HepG2 (cell line): Measurements from ENCODE around the gene GRIFIN.

Source experiments
- AKNA ChIP-seq: sonication (generic); formaldehyde crosslinking; IDR thresholded peaks from 2 replicates; pipeline ENCODE4 v1.4.0; 2020; ENCODE audit warnings: missing genetic modification reagents, borderline replicate concordance
- CTCF ChIP-seq: sonication (generic); formaldehyde crosslinking; IDR thresholded peaks from 2 replicates; pipeline ENCODE4 v1.5.0; 2020; ENCODE audit warnings: mild to moderate bottlenecking, missing genetic modification reagents, moderate library complexity
- HDAC1 ChIP-seq: sonication (generic); formaldehyde crosslinking; IDR thresholded peaks from 2 replicates; pipeline ENCODE4 v1.5.1; 2020; ENCODE audit warnings: mild to moderate bottlenecking, missing genetic modification reagents
- IRF9 ChIP-seq: sonication (generic); formaldehyde crosslinking; IDR thresholded peaks from 2 replicates; pipeline ENCODE4 v1.8.0; 2022; ENCODE audit warnings: missing genetic modification reagents, mild to moderate bottlenecking, borderline replicate concordance
- NR2F6 ChIP-seq, 2 experiments: IDR thresholded peaks; 2 replicates each; pipeline ENCODE4 v1.6.1; 2016; ENCODE audit warnings: antibody characterized with exemption in 1 of 2, mild to moderate bottlenecking in 1 of 2
- RAD21 ChIP-seq: fragments of 450-650 bp; formaldehyde crosslinking; IDR thresholded peaks from 2 replicates; pipeline ENCODE4 v1.5.0; 2020; ENCODE audit warnings: mild to moderate bottlenecking
- SMARCE1 ChIP-seq: fragments of 450-650 bp; IDR thresholded peaks from 2 replicates; pipeline ENCODE4 v1.6.1; 2017; ENCODE audit warnings: borderline replicate concordance
- SP1 ChIP-seq, 2 experiments: fragments of 450-650 bp in 1 of 2; sonication (generic) in 1 of 2; formaldehyde crosslinking in 1 of 2; IDR thresholded peaks; 2 replicates each; pipeline versions ENCODE4 v1.4.0 to v1.6.1; 2016 to 2020; ENCODE audit warnings: missing genetic modification reagents in 1 of 2
- TFE3 ChIP-seq: IDR thresholded peaks from 2 replicates; pipeline ENCODE4 v1.6.1; 2016
- USF2 ChIP-seq, 2 experiments: sonication (generic) in 1 of 2; formaldehyde crosslinking in 1 of 2; IDR thresholded peaks; 2 replicates each; pipeline versions ENCODE4 v1.5.1 to v1.6.1; 2011 to 2020; ENCODE audit warnings: borderline replicate concordance in 1 of 2, low read depth in 1 of 2, low read length in 1 of 2, mild to moderate bottlenecking in 1 of 2, missing genetic modification reagents in 1 of 2, moderate library complexity in 1 of 2
- ZBTB7A ChIP-seq: sonication (generic); formaldehyde crosslinking; IDR thresholded peaks from 2 replicates; pipeline ENCODE4 v1.8.0; 2022; ENCODE audit warnings: mild to moderate bottlenecking, missing genetic modification reagents
- ZNF589 ChIP-seq: sonication (generic); formaldehyde crosslinking; conservative IDR thresholded peaks from 2 replicates; pipeline ENCODE4 v1.8.0; 2022; ENCODE audit warnings: mild to moderate bottlenecking, moderate library complexity, missing genetic modification reagents
- ZNF878 ChIP-seq: sonication (generic); formaldehyde crosslinking; IDR thresholded peaks from 2 replicates; pipeline ENCODE4 v1.8.1; 2023; ENCODE audit warnings: mild to moderate bottlenecking, missing genetic modification reagents, moderate library complexity
- TF ChIP-seq, protein P1 (sequence below), 2 experiments: fragments of 450-650 bp in 1 of 2; sonication (generic) in 1 of 2; formaldehyde crosslinking; IDR thresholded peaks; 2 replicates each; pipeline versions ENCODE4 v1.5.0 to v1.8.0; 2020 to 2022; ENCODE audit warnings: mild to moderate bottlenecking in 1 of 2, missing genetic modification reagents in 1 of 2

DNA sequence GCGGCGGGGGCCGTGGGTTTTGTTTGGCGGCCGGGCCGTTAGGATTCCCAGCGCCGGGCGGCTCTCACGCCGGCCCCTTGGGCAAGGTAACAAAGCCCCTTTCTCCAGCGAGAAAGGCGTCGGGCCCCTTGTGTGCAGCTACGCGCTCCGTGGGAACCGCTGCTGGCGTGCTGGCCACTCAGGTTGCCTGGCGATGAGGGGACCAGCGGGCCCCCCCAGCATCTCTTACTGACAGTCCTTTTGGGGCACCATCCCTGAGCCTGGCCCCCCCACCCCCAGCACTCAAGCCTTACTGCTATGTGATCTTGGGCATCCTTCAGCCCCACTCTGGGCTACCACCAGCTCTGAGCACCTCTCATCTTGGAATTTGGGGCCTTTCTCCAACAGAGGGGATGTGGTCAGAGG is 45.1 kb upstream of the GRIFIN start:
- no peak for TF ChIP-seq AKNA (CRISPR knock-in tag)
- no peak for TF ChIP-seq USF2 (IDR thresholded peaks at IDR 0.05; ENCODE audit: low read depth, low read length)
- TF ChIP-seq USF2 (CRISPR knock-in tag; IDR thresholded peaks at IDR 0.05; ENCODE audit: borderline replicate concordance), result no peak
- TF ChIP-seq ZNF878 (CRISPR knock-in tag), result no peak
- TF ChIP-seq HDAC1 (CRISPR knock-in tag), result no peak
- no peak for TF ChIP-seq SP1 (IDR thresholded peaks at IDR 0.05)
- TF ChIP-seq SP1 (CRISPR knock-in tag; IDR thresholded peaks at IDR 0.05), result no peak
- TF ChIP-seq NR2F6 (IDR thresholded peaks at IDR 0.05), result no peak
- TF ChIP-seq NR2F6 (CRISPR knock-in tag; IDR thresholded peaks at IDR 0.05), result no peak
- TF ChIP-seq, protein P1, sequence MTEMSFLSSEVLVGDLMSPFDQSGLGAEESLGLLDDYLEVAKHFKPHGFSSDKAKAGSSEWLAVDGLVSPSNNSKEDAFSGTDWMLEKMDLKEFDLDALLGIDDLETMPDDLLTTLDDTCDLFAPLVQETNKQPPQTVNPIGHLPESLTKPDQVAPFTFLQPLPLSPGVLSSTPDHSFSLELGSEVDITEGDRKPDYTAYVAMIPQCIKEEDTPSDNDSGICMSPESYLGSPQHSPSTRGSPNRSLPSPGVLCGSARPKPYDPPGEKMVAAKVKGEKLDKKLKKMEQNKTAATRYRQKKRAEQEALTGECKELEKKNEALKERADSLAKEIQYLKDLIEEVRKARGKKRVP (CRISPR knock-in tag; IDR thresholded peaks at IDR 0.05), result no peak
- TF ChIP-seq CTCF (CRISPR knock-in tag), result no peak
- no peak for TF ChIP-seq TFE3 (CRISPR knock-in tag)
- no peak for TF ChIP-seq IRF9 (CRISPR knock-in tag)
- TF ChIP-seq SMARCE1, result no peak
- no peak for TF ChIP-seq ZNF589 (CRISPR knock-in tag)
- no peak for TF ChIP-seq ZBTB7A (CRISPR knock-in tag)
- TF ChIP-seq RAD21, result no peak
